DND-41 (cell line): Measurements from ENCODE around the gene NEMP2.

Experiments
- ATAC-seq: fragments of 200-7000 bp; cut with Tn5 transposase; 3 replicates; pipeline ENCODE4 v1.9.1; 2021; ENCODE audit warnings: low read depth; ENCODE audit not compliant: insufficient read depth
- DNase-seq: peaks from one replicate; pipeline ENCODE4 v3.0.0-alpha.2; 2020
- H2AFZ ChIP-seq: 2 replicates; pipeline ENCODE4 v1.6.0; 2012; ENCODE audit warnings: low read depth, low read length
- H3K27ac ChIP-seq: 2 replicates; pipeline ENCODE4 v1.5.1; 2012; ENCODE audit warnings: low read length, inconsistent platforms
- H3K27me3 ChIP-seq: fragments of 200-600 bp; sonication (generic); 2 replicates; pipeline ENCODE4 v1.6.0; 2012; ENCODE audit warnings: low read length, mild to moderate bottlenecking, inconsistent platforms; ENCODE audit not compliant: insufficient read depth, poor library complexity
- H3K36me3 ChIP-seq: 2 replicates; pipeline ENCODE4 v1.5.1; 2012; ENCODE audit warnings: low read length, inconsistent platforms; ENCODE audit not compliant: insufficient read depth
- H3K4me1 ChIP-seq: 2 replicates; pipeline ENCODE4 v1.5.1; 2012; ENCODE audit warnings: mild to moderate bottlenecking, low read length; ENCODE audit not compliant: insufficient read depth
- H3K4me2 ChIP-seq: 2 replicates; pipeline ENCODE4 v1.6.0; 2012; ENCODE audit warnings: mild to moderate bottlenecking, moderate library complexity, low read length, inconsistent platforms; ENCODE audit not compliant: insufficient read depth
- H3K4me3 ChIP-seq, 2 experiments: fragments of 200-600 bp in 1 of 2; shearing (Covaris generic) in 1 of 2; 2 replicates each; pipeline ENCODE4 v1.5.1; 2012 to 2016; ENCODE audit warnings: inconsistent platforms in 2 of 2, low read length in 2 of 2, mild to moderate bottlenecking in 2 of 2, low read depth in 1 of 2, moderate library complexity in 1 of 2
- H3K79me2 ChIP-seq: 2 replicates; pipeline ENCODE4 v1.6.0; 2012; ENCODE audit warnings: low read length, inconsistent platforms; ENCODE audit not compliant: insufficient read depth
- H3K9ac ChIP-seq: 2 replicates; pipeline ENCODE4 v1.6.0; 2012; ENCODE audit warnings: low read depth, mild to moderate bottlenecking, inconsistent platforms, low read length, moderate library complexity
- H3K9me3 ChIP-seq: 2 replicates; pipeline ENCODE4 v1.5.1; 2012; ENCODE audit warnings: low read length, moderate library complexity, mild to moderate bottlenecking, inconsistent platforms; ENCODE audit not compliant: insufficient read depth, severe bottlenecking
- H4K20me1 ChIP-seq: 2 replicates; pipeline ENCODE4 v1.6.0; 2012; ENCODE audit warnings: low read length; ENCODE audit not compliant: insufficient read depth
- CTCF ChIP-seq: IDR thresholded peaks from 2 replicates; pipeline ENCODE4 v1.5.1; 2012; ENCODE audit warnings: borderline replicate concordance, low read length, moderate library complexity, mild to moderate bottlenecking; ENCODE audit not compliant: poor library complexity, severe bottlenecking; ENCODE audit errors: extremely low read depth
- EZH2 ChIP-seq: IDR thresholded peaks from 3 replicates; pipeline ENCODE4 v1.6.1; 2012; ENCODE audit warnings: borderline replicate concordance, low read depth, mild to moderate bottlenecking, moderate library complexity, low read length, inconsistent platforms; ENCODE audit not compliant: severe bottlenecking

Gene NEMP2, protein sequence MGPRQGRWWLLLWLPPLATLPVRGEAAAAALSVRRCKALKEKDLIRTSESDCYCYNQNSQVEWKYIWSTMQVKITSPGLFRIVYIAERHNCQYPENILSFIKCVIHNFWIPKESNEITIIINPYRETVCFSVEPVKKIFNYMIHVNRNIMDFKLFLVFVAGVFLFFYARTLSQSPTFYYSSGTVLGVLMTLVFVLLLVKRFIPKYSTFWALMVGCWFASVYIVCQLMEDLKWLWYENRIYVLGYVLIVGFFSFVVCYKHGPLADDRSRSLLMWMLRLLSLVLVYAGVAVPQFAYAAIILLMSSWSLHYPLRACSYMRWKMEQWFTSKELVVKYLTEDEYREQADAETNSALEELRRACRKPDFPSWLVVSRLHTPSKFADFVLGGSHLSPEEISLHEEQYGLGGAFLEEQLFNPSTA

DNA sequence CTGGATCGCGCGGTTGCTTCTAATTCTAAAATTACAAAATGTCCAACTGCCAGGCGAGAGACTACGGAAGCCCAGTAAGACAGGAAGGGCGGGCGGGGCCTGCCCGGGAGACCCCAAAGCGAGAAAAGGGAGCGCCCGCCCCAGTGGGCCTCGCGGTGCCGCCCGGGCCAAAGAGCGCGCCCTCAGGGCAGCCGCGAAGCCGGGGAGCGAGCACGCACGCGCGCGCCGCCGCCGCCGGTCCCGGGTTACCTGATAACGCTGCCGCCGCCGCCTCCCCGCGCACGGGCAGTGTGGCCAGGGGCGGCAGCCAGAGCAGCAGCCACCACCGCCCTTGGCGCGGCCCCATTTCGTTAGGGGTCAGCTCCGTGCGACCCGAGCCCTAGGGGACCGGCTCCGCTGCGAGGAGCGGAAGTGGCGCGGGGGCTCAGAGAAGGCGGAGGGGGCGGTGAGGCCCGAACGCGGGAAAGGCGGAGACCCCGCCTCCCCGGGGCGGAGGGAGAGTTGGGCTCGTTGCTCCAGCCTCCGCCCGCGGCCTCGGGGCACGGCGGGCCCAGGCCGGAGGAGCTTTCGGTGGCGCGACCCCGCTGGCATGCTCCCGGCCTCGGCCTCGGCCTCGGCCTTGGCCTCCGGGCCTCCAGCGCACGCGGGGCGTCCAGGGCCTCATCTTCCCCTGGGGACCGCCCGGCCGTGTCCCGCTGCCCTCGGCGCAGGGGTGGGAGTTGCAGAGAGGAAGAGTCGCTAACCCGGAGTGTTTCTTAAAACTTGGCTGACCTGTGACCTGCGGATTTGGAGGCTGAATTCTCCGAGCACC is at the start of gene NEMP2:
Gene NEMP2, minus strand, starts transcription at position 413 of the 811 bp plus-strand sequence. Its CDS starts 67 bp downstream, at position 346.
- Histone ChIP-seq H3K27ac (peak within 1 kb of the TSS; percentile 94), H3K4me2 (peak within 1 kb of the TSS; percentile 70), H3K4me1 (peaks cover 37% of the 10 kb centered on the region), H3K9ac (peak within 1 kb of the TSS; percentile 71), H3K9me3 (peaks cover 12% of the 10 kb centered on the region), H2AFZ (peak within 1 kb of the TSS; percentile 65), H3K36me3 (peaks cover 6% of the 10 kb centered on the region), H3K4me3 (peak within 1 kb of the TSS; percentile 27 to 63), H4K20me1 (no peaks in the 10 kb centered on the region), H3K27me3 (no peaks in the 10 kb centered on the region), H3K79me2 (peaks cover 60% of the 10 kb centered on the region)
- ATAC-seq: peak; percentile 83
- DNase-seq: peak; percentile 91
- TF ChIP-seq EZH2: no peak
- TF ChIP-seq CTCF: no peak

- no peak overlapping the region for H3K9ac ChIP-seq
- TF ChIP-seq EZH2: no peak
- TF ChIP-seq CTCF: no peak
- H3K4me3 ChIP-seq: no peak overlapping the region
- H3K9me3 ChIP-seq: no peaks in the 10 kb centered on the region
- no peaks in the 10 kb centered on the region for H3K79me2 ChIP-seq
- no peak for DNase-seq
- H4K20me1 ChIP-seq: no peaks in the 10 kb centered on the region
- H3K27me3 ChIP-seq: no peaks in the 10 kb centered on the region
- no peak for ATAC-seq
- no peaks in the 10 kb centered on the region for H3K4me1 ChIP-seq
- no peak overlapping the region for H2AFZ ChIP-seq
- no peaks in the 10 kb centered on the region for H3K36me3 ChIP-seq
- no peak overlapping the region for H3K4me2 ChIP-seq
- H3K27ac ChIP-seq: no peak overlapping the region
Observed at GRCh38 chr2:190583507-190584337, 49.2 kb upstream of the NEMP2 start.

- Histone ChIP-seq H3K4me3 (no peak overlapping the region), H2AFZ (no peak overlapping the region), H3K36me3 (no peaks in the 10 kb centered on the region), H3K4me1 (no peaks in the 10 kb centered on the region), H3K9me3 (no peaks in the 10 kb centered on the region), H3K4me2 (no peak overlapping the region), H4K20me1 (no peaks in the 10 kb centered on the region), H3K9ac (no peak overlapping the region), H3K27ac (no peak overlapping the region), H3K79me2 (no peaks in the 10 kb centered on the region), H3K27me3 (no peaks in the 10 kb centered on the region)
- DNase-seq (no peak), ATAC-seq (no peak)
- no peak for TF ChIP-seq CTCF
- no peak for TF ChIP-seq EZH2
Observed at GRCh38 chr2:190582736-190583506, 48.4 kb upstream of the NEMP2 start.
